Suppressor macrophage treated with lipopolysaccharide for 1 hour (primary cell): ENCODE measurements around the gene SYT8.
"Not testable (repeated sequence)": the region's sequence is repeated elsewhere in the genome, so short reads cannot be mapped to it uniquely, and the experiment has no call there.

Experiments used
- DNase-seq, 3 donors: peaks; one replicate each; pipeline ENCODE4 v3.0.0-alpha.2; 2020 to 2022

Gene SYT8

GRCh38 chr11:1861435-1862411, 26.9 kb downstream of the SYT8 start:
- no peak for DNase-seq

GRCh38 chr11:1862588-1863351, 28.0 kb downstream of the SYT8 start:
- peak; percentile 76 to 80 (median 77) for DNase-seq

- peak; percentile 91 to 92 (median 92) for DNase-seq
These were observed 28.8 kb downstream of the SYT8 start for GRCh38 chr11:1863352-1864216.

GRCh38 chr11:1864231-1864630, 29.4 kb downstream of the SYT8 start:
- DNase-seq: peak in 1 of 3 donors; percentile 52

GRCh38 chr11:1864831-1865665, 30.3 kb downstream of the SYT8 start:
- no peak for DNase-seq

- no peak for DNase-seq
These were observed 31.4 kb downstream of the SYT8 start for GRCh38 chr11:1866226-1866625.

- no peak for DNase-seq
These were observed 32.0 kb downstream of the SYT8 start for GRCh38 chr11:1866776-1867175.

- DNase-seq: no peak
These were observed 32.6 kb downstream of the SYT8 start for GRCh38 chr11:1867381-1867780.

- no peak for DNase-seq
These were observed 33.4 kb downstream of the SYT8 start for GRCh38 chr11:1868056-1868635.

- DNase-seq: no peak
These were observed 34.0 kb downstream of the SYT8 start for GRCh38 chr11:1868636-1869291.

GRCh38 chr11:1869427-1870325, 34.9 kb downstream of the SYT8 start:
- no peak for DNase-seq

GRCh38 chr11:1870326-1870696, 35.5 kb downstream of the SYT8 start:
- no peak for DNase-seq

- DNase-seq: no peak
These were observed 36.1 kb downstream of the SYT8 start for GRCh38 chr11:1870721-1871466.

- DNase-seq: no peak
These were observed 36.7 kb downstream of the SYT8 start for GRCh38 chr11:1871531-1871930.

- DNase-seq: no peak
These were observed 37.6 kb downstream of the SYT8 start for GRCh38 chr11:1872267-1872985.

GRCh38 chr11:1873048-1873812, 38.4 kb downstream of the SYT8 start:
- DNase-seq: no peak

GRCh38 chr11:1873813-1874150, 39.0 kb downstream of the SYT8 start:
- DNase-seq: not testable (repeated sequence)
